ENCODE measurements around the gene SAMD9.

DNA sequence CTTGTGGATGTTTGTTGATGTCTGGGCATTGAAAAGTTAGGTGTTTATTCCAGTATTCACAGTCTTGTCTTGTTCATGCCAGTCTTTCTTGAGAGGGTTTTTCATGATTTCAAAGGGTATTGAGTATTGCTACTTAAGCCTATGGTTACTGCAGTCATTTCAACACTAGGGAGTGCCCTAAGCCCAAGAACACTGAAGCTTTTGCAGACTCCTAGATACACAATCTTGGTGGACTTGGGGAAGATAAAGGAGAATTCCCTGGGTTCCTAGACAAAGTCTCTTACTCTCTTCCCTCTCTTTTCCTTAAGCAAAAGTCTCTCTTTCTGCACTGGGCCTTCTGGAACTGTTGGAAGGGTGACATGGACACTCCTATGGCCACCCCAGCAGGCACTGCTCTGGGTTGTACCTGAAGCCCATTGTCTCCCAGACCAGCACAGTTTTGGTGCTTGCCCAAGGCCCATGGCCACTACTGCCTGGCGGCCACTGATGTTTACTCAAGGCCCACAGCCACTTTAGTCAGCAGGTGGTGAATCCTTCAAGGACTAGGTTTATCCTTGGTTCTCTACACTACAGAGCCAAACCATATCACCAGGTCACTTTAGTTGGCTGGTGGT lies 24.9 kb downstream of the SAMD9 start:
- TF ChIP-seq, protein P1, sequence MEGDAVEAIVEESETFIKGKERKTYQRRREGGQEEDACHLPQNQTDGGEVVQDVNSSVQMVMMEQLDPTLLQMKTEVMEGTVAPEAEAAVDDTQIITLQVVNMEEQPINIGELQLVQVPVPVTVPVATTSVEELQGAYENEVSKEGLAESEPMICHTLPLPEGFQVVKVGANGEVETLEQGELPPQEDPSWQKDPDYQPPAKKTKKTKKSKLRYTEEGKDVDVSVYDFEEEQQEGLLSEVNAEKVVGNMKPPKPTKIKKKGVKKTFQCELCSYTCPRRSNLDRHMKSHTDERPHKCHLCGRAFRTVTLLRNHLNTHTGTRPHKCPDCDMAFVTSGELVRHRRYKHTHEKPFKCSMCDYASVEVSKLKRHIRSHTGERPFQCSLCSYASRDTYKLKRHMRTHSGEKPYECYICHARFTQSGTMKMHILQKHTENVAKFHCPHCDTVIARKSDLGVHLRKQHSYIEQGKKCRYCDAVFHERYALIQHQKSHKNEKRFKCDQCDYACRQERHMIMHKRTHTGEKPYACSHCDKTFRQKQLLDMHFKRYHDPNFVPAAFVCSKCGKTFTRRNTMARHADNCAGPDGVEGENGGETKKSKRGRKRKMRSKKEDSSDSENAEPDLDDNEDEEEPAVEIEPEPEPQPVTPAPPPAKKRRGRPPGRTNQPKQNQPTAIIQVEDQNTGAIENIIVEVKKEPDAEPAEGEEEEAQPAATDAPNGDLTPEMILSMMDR (IDR thresholded peaks at IDR 0.05) = no peak
- TF ChIP-seq EP300 (IDR thresholded peaks at IDR 0.05) (no peak), POLR2AphosphoS5 (IDR thresholded peaks at IDR 0.05) (no peak)
